Stimulated activated CD4-positive, alpha-beta T cell treated with anti-CD3 and anti-CD28 coated beads, Interleukin-15, amount 100 ng/mL, for 24 hours (primary cell): Measurements from ENCODE around the gene SH3RF2.

Source experiments
- DNase-seq: peaks from one replicate; pipeline ENCODE4 v3.0.0-alpha.2; 2020

Gene SH3RF2

GRCh38 chr5:145921211-145921610 is 15.2 kb upstream of the SH3RF2 start:
- no peak for DNase-seq

GRCh38 chr5:145922059-145922458 is 14.3 kb upstream of the SH3RF2 start:
- DNase-seq: no peak

GRCh38 chr5:145923405-145923804 is 13.0 kb upstream of the SH3RF2 start:
- no peak for DNase-seq

GRCh38 chr5:145924849-145925248 is 11.5 kb upstream of the SH3RF2 start:
- DNase-seq: no peak

GRCh38 chr5:145925353-145925752 is 11.0 kb upstream of the SH3RF2 start:
- DNase-seq: no peak

GRCh38 chr5:145925803-145926202 is 10.6 kb upstream of the SH3RF2 start:
- DNase-seq: no peak

GRCh38 chr5:145931718-145932117 is 4.7 kb upstream of the SH3RF2 start:
- no peak for DNase-seq

GRCh38 chr5:145934276-145934675 is 2.1 kb upstream of the SH3RF2 start:
- no peak for DNase-seq

GRCh38 chr5:145937432-145938250 is 1.3 kb downstream of the SH3RF2 start:
- peak; percentile 24 for DNase-seq

- DNase-seq: no peak
Measured at GRCh38 chr5:145938776-145939539, 2.6 kb downstream of the SH3RF2 start.

GRCh38 chr5:145939540-145940065 is 3.2 kb downstream of the SH3RF2 start:
- no peak for DNase-seq

GRCh38 chr5:145941096-145941447 is 4.7 kb downstream of the SH3RF2 start:
- DNase-seq: no peak

GRCh38 chr5:145941448-145942130 is 5.2 kb downstream of the SH3RF2 start:
- DNase-seq: no peak

GRCh38 chr5:145942201-145942600 is 5.8 kb downstream of the SH3RF2 start:
- no peak for DNase-seq

GRCh38 chr5:145942749-145943148 is 6.4 kb downstream of the SH3RF2 start:
- DNase-seq: no peak

- no peak for DNase-seq
Measured at GRCh38 chr5:145943674-145944121, 7.3 kb downstream of the SH3RF2 start.

GRCh38 chr5:145944328-145944727 is 8.0 kb downstream of the SH3RF2 start:
- DNase-seq: no peak

- no peak for DNase-seq
Measured at GRCh38 chr5:145945620-145946111, 9.3 kb downstream of the SH3RF2 start.

GRCh38 chr5:145946112-145946861 is 9.9 kb downstream of the SH3RF2 start:
- DNase-seq: peak; percentile 23

GRCh38 chr5:145947581-145947980 is 11.2 kb downstream of the SH3RF2 start:
- DNase-seq: no peak

GRCh38 chr5:145948047-145948446 is 11.7 kb downstream of the SH3RF2 start:
- DNase-seq: no peak

GRCh38 chr5:145948921-145949320 is 12.5 kb downstream of the SH3RF2 start:
- no peak for DNase-seq
